ENCODE measurements around the gene IL2RA. TPM values are rescaled to one million over a fixed set of nuclear protein-coding genes. Genes with fewer than 3 reads are reported as not detected.
"Not testable (repeated sequence)": the region's sequence is repeated elsewhere in the genome, so short reads cannot be mapped to it uniquely, and the experiment has no call there.

IL2RA gene
- total and polyA plus RNA-seq, 2 experiments from 2014 or later: not detected

GRCh38 chr10:6108072-6108471 lies 45.9 kb upstream of the IL2RA start:
- H3K27ac ChIP-seq (ENCODE audit: low read depth): peak overlapping the region; percentile 26
- H4K20me1 ChIP-seq (replicated peaks; ENCODE audit: insufficient read depth): peaks cover 36% of the 10 kb centered on the region
- H3K4me2 ChIP-seq: 0 out of 2 replicates have a peak overlapping the region, but pooled peaks have one; percentile 18
- peaks cover 48% of the 10 kb centered on the region for H3K4me1 ChIP-seq (ENCODE audit: insufficient read depth)
- no peak overlapping the region for H2AFZ ChIP-seq
- no peaks in the 10 kb centered on the region for H3K9me2 ChIP-seq (ENCODE audit: insufficient read depth)
- peaks cover 22% of the 10 kb centered on the region for H3K36me3 ChIP-seq (ENCODE audit: insufficient read depth)
- ATAC-seq (peak; percentile 11; the same call in 2 of the 3 replicates), DNase-seq (ENCODE audit: low spot score) (no peak)
- no peaks in the 10 kb centered on the region for H3K9me3 Mint-ChIP-seq
- H3K36me3 Mint-ChIP-seq (ENCODE audit: low read depth): peaks cover 72% of the 10 kb centered on the region
- peaks cover 31% of the 10 kb centered on the region for H3K79me2 ChIP-seq (replicated peaks; ENCODE audit: insufficient read depth)
- no peaks in the 10 kb centered on the region for H3K27me3 ChIP-seq (ENCODE audit: insufficient read depth)
- H3K4me3 ChIP-seq: no peak overlapping the region
- peak overlapping the region; percentile 23; the same call in 2 of the 3 replicates for H3K4me3 Mint-ChIP-seq
- TF ChIP-seq JUNB (IDR thresholded peaks at IDR 0.05; ENCODE audit: unreplicated experiment): no peak
- H3F3A ChIP-seq (replicated peaks; ENCODE audit: low read depth): peaks cover 22% of the 10 kb centered on the region
- H3K27me3 Mint-ChIP-seq (ENCODE audit: insufficient read depth, low read depth, poor library complexity): peaks cover 1% of the 10 kb centered on the region
- H3K27ac Mint-ChIP-seq: no peak overlapping the region; the same call in 1 of the 2 replicates
- H3K4me1 Mint-ChIP-seq: peaks cover 51% of the 10 kb centered on the region

GRCh38 chr10:6107616-6108015 lies 45.4 kb upstream of the IL2RA start:
- Histone ChIP-seq H4K20me1 (replicated peaks; ENCODE audit: insufficient read depth) (peaks cover 36% of the 10 kb centered on the region), H3K36me3 (ENCODE audit: insufficient read depth) (peaks cover 18% of the 10 kb centered on the region; the same call in 1 of the 2 replicates), H3K4me1 (ENCODE audit: insufficient read depth) (peaks cover 52% of the 10 kb centered on the region), H3F3A (replicated peaks; ENCODE audit: low read depth) (peaks cover 22% of the 10 kb centered on the region), H3K79me2 (replicated peaks; ENCODE audit: insufficient read depth) (peaks cover 31% of the 10 kb centered on the region)
- H3K27me3 Mint-ChIP-seq (ENCODE audit: insufficient read depth, low read depth, poor library complexity); ATAC-seq; H3K4me3 Mint-ChIP-seq; H2AFZ ChIP-seq; H3K9me2 ChIP-seq (ENCODE audit: insufficient read depth); H3K27me3 ChIP-seq (ENCODE audit: insufficient read depth); H3K4me2 ChIP-seq; H3K27ac ChIP-seq (ENCODE audit: low read depth); H3K4me3 ChIP-seq; H3K27ac Mint-ChIP-seq; H3K9me3 Mint-ChIP-seq; DNase-seq (ENCODE audit: low spot score): not testable (repeated sequence)
- Mint-ChIP-seq H3K4me1 (peaks cover 55% of the 10 kb centered on the region), H3K36me3 (ENCODE audit: low read depth) (peaks cover 72% of the 10 kb centered on the region)

DNA sequence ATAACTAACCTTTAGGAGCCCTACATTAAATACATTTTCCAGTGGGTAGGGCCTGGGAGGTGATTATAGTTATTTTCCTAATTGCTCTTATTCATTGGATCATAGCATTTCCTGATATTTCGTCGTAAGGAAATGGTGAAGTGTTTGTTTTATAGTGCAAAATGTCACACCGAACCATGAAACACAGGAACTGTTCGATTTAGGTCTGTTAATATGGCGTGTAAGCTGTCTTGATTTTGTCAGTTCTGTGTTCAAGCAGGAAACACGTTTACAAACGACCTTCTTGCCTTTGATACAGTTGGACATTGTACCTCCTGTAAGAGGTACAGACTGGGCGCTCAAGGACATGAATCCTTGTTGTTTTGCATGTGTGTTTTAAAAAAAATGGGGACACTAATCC lies 41.4 kb upstream of the IL2RA start:
- H3F3A ChIP-seq (replicated peaks; ENCODE audit: low read depth): peaks cover 14% of the 10 kb centered on the region
- H3K4me3 Mint-ChIP-seq: no peak overlapping the region
- H3K27ac ChIP-seq (ENCODE audit: low read depth): peak overlapping the region; percentile 82; the same call in 1 of the 2 replicates
- H3K9me3 Mint-ChIP-seq: no peaks in the 10 kb centered on the region
- no peak for ATAC-seq
- peaks cover 3% of the 10 kb centered on the region; the same call in 1 of the 2 replicates for H3K36me3 ChIP-seq (ENCODE audit: insufficient read depth)
- no peak overlapping the region for H2AFZ ChIP-seq
- H3K4me2 ChIP-seq: peak overlapping the region; percentile 68; the same call in 1 of the 2 replicates
- no peak for DNase-seq (ENCODE audit: low spot score)
- H3K27me3 Mint-ChIP-seq (ENCODE audit: insufficient read depth, low read depth, poor library complexity): peaks cover 2% of the 10 kb centered on the region
- H3K9me2 ChIP-seq (ENCODE audit: insufficient read depth): no peaks in the 10 kb centered on the region
- H3K27ac Mint-ChIP-seq: no peak overlapping the region; the same call in 1 of the 2 replicates
- peaks cover 64% of the 10 kb centered on the region for H3K36me3 Mint-ChIP-seq (ENCODE audit: low read depth)
- H3K4me1 ChIP-seq (ENCODE audit: insufficient read depth): peaks cover 68% of the 10 kb centered on the region
- H3K4me1 Mint-ChIP-seq: peaks cover 69% of the 10 kb centered on the region
- H3K27me3 ChIP-seq (ENCODE audit: insufficient read depth): no peaks in the 10 kb centered on the region
- H3K4me3 ChIP-seq: no peak overlapping the region
- peaks cover 43% of the 10 kb centered on the region for H3K79me2 ChIP-seq (replicated peaks; ENCODE audit: insufficient read depth)
- peaks cover 15% of the 10 kb centered on the region; the same call in 1 of the 2 replicates for H4K20me1 ChIP-seq (replicated peaks; ENCODE audit: insufficient read depth)
- TF ChIP-seq, protein P1, sequence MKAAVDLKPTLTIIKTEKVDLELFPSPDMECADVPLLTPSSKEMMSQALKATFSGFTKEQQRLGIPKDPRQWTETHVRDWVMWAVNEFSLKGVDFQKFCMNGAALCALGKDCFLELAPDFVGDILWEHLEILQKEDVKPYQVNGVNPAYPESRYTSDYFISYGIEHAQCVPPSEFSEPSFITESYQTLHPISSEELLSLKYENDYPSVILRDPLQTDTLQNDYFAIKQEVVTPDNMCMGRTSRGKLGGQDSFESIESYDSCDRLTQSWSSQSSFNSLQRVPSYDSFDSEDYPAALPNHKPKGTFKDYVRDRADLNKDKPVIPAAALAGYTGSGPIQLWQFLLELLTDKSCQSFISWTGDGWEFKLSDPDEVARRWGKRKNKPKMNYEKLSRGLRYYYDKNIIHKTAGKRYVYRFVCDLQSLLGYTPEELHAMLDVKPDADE (IDR thresholded peaks at IDR 0.05): no peak
- TF ChIP-seq STAT1 (IDR thresholded peaks at IDR 0.05; ENCODE audit: unreplicated experiment) (no peak), CREB1 (CRISPR knock-in tag; IDR thresholded peaks at IDR 0.05; ENCODE audit: low read depth) (no peak), JUNB (IDR thresholded peaks at IDR 0.05; ENCODE audit: unreplicated experiment) (no peak), ZNF114 (CRISPR knock-in tag; IDR thresholded peaks at IDR 0.05) (no peak)
- TF ChIP-seq, protein P2, sequence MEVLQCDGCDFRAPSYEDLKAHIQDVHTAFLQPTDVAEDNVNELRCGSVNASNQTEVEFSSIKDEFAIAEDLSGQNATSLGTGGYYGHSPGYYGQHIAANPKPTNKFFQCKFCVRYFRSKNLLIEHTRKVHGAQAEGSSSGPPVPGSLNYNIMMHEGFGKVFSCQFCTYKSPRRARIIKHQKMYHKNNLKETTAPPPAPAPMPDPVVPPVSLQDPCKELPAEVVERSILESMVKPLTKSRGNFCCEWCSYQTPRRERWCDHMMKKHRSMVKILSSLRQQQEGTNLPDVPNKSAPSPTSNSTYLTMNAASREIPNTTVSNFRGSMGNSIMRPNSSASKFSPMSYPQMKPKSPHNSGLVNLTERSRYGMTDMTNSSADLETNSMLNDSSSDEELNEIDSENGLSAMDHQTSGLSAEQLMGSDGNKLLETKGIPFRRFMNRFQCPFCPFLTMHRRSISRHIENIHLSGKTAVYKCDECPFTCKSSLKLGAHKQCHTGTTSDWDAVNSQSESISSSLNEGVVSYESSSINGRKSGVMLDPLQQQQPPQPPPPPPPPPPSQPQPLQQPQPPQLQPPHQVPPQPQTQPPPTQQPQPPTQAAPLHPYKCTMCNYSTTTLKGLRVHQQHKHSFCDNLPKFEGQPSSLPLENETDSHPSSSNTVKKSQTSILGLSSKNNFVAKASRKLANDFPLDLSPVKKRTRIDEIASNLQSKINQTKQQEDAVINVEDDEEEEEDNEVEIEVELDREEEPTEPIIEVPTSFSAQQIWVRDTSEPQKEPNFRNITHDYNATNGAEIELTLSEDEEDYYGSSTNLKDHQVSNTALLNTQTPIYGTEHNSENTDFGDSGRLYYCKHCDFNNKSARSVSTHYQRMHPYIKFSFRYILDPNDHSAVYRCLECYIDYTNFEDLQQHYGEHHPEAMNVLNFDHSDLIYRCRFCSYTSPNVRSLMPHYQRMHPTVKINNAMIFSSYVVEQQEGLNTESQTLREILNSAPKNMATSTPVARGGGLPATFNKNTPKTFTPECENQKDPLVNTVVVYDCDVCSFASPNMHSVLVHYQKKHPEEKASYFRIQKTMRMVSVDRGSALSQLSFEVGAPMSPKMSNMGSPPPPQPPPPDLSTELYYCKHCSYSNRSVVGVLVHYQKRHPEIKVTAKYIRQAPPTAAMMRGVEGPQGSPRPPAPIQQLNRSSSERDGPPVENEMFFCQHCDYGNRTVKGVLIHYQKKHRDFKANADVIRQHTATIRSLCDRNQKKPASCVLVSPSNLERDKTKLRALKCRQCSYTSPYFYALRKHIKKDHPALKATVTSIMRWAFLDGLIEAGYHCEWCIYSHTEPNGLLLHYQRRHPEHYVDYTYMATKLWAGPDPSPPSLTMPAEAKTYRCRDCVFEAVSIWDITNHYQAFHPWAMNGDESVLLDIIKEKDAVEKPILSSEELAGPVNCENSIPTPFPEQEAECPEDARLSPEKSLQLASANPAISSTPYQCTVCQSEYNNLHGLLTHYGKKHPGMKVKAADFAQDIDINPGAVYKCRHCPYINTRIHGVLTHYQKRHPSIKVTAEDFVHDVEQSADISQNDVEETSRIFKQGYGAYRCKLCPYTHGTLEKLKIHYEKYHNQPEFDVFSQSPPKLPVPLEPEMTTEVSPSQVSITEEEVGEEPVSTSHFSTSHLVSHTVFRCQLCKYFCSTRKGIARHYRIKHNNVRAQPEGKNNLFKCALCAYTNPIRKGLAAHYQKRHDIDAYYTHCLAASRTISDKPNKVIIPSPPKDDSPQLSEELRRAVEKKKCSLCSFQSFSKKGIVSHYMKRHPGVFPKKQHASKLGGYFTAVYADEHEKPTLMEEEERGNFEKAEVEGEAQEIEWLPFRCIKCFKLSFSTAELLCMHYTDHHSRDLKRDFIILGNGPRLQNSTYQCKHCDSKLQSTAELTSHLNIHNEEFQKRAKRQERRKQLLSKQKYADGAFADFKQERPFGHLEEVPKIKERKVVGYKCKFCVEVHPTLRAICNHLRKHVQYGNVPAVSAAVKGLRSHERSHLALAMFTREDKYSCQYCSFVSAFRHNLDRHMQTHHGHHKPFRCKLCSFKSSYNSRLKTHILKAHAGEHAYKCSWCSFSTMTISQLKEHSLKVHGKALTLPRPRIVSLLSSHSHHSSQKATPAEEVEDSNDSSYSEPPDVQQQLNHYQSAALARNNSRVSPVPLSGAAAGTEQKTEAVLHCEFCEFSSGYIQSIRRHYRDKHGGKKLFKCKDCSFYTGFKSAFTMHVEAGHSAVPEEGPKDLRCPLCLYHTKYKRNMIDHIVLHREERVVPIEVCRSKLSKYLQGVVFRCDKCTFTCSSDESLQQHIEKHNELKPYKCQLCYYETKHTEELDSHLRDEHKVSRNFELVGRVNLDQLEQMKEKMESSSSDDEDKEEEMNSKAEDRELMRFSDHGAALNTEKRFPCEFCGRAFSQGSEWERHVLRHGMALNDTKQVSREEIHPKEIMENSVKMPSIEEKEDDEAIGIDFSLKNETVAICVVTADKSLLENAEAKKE (CRISPR knock-in tag; IDR thresholded peaks at IDR 0.05): no peak
- TF ChIP-seq, protein P3, sequence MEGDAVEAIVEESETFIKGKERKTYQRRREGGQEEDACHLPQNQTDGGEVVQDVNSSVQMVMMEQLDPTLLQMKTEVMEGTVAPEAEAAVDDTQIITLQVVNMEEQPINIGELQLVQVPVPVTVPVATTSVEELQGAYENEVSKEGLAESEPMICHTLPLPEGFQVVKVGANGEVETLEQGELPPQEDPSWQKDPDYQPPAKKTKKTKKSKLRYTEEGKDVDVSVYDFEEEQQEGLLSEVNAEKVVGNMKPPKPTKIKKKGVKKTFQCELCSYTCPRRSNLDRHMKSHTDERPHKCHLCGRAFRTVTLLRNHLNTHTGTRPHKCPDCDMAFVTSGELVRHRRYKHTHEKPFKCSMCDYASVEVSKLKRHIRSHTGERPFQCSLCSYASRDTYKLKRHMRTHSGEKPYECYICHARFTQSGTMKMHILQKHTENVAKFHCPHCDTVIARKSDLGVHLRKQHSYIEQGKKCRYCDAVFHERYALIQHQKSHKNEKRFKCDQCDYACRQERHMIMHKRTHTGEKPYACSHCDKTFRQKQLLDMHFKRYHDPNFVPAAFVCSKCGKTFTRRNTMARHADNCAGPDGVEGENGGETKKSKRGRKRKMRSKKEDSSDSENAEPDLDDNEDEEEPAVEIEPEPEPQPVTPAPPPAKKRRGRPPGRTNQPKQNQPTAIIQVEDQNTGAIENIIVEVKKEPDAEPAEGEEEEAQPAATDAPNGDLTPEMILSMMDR (conservative IDR thresholded peaks at IDR 0.05; ENCODE audit: low read depth in 2 of 2): no peak

Data from GM23338 (cell line).